ENCODE results near the gene TTC19. TPM values are rescaled to one million over a fixed set of nuclear protein-coding genes. Genes with fewer than 3 reads are reported as not detected.

TTC19 gene
- total and polyA plus RNA-seq, 2 experiments from 2014 or later = 30.3 to 93.5 TPM

DNA sequence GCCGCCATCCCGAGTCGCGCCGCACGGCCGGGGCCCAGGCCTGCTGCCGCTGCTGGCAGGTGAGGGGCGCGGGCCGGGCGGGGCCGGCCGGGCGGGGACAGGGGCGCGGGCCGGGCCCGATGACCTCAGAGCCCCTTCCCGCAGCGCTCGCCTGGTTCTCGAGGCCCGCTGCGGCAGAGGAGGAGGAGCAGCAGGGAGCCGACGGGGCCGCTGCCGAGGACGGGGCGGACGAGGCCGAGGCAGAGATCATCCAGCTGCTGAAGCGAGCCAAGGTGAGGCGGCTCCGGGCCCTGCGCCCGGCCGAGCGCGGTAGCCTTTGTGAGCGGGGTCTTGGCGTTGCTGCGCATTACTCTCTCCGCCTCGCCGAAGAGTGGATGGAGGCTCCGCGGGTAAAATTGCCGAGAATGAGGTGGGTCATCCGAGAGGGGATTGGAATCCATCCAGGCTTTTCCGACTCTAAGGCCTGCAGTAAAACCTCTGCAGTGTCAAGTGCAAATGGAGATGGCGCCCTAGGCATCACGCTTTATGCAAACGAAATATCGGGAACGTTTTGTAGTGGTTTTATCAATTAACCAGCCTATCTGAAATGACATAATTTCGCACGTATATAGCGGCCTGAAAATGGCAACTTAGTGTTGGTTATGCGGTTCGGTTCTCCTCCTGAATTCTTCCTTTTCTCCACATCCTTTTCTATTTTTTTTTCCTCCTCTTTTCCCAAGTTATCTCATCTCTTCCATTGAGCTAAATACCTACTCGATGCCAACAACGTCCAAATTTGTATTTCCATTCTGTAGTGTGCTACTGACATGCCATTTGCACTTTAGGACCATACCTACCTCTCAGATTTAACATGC, 577 bp downstream of the TTC19 start:
- H3K27ac ChIP-seq (ENCODE audit: low read depth) = peak overlapping the region; percentile 88
- Mint-ChIP-seq H3K9me3 (peaks cover 6% of the 10 kb centered on the region), H3K27ac (peak overlapping the region; percentile 79), H3K36me3 (ENCODE audit: low read depth) (peaks cover 52% of the 10 kb centered on the region), H3K4me1 (peaks cover 12% of the 10 kb centered on the region), H3K27me3 (ENCODE audit: insufficient read depth, low read depth, poor library complexity) (peaks cover 4% of the 10 kb centered on the region), H3K4me3 (peak overlapping the region; percentile 93)
- TF ChIP-seq, protein P1, sequence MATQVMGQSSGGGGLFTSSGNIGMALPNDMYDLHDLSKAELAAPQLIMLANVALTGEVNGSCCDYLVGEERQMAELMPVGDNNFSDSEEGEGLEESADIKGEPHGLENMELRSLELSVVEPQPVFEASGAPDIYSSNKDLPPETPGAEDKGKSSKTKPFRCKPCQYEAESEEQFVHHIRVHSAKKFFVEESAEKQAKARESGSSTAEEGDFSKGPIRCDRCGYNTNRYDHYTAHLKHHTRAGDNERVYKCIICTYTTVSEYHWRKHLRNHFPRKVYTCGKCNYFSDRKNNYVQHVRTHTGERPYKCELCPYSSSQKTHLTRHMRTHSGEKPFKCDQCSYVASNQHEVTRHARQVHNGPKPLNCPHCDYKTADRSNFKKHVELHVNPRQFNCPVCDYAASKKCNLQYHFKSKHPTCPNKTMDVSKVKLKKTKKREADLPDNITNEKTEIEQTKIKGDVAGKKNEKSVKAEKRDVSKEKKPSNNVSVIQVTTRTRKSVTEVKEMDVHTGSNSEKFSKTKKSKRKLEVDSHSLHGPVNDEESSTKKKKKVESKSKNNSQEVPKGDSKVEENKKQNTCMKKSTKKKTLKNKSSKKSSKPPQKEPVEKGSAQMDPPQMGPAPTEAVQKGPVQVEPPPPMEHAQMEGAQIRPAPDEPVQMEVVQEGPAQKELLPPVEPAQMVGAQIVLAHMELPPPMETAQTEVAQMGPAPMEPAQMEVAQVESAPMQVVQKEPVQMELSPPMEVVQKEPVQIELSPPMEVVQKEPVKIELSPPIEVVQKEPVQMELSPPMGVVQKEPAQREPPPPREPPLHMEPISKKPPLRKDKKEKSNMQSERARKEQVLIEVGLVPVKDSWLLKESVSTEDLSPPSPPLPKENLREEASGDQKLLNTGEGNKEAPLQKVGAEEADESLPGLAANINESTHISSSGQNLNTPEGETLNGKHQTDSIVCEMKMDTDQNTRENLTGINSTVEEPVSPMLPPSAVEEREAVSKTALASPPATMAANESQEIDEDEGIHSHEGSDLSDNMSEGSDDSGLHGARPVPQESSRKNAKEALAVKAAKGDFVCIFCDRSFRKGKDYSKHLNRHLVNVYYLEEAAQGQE (IDR thresholded peaks at IDR 0.05; ENCODE audit: unreplicated experiment) = no peak
- TF ChIP-seq STAT1 (IDR thresholded peaks at IDR 0.05; ENCODE audit: unreplicated experiment) (no peak), EZH2phosphoT487 (IDR thresholded peaks at IDR 0.05; ENCODE audit: unreplicated experiment) (no peak), CREB1 (CRISPR knock-in tag; IDR thresholded peaks at IDR 0.05; ENCODE audit: low read depth) (no peak), JUNB (IDR thresholded peaks at IDR 0.05; ENCODE audit: unreplicated experiment) (no peak), ZNF331 (CRISPR knock-in tag; IDR thresholded peaks at IDR 0.05; ENCODE audit: low read depth) (no peak), NANOG (IDR thresholded peaks at IDR 0.05; ENCODE audit: borderline replicate concordance) (no peak), EZH2 (IDR thresholded peaks at IDR 0.05; ENCODE audit: low read depth, unreplicated experiment) (no peak)
- TF ChIP-seq, protein P2, sequence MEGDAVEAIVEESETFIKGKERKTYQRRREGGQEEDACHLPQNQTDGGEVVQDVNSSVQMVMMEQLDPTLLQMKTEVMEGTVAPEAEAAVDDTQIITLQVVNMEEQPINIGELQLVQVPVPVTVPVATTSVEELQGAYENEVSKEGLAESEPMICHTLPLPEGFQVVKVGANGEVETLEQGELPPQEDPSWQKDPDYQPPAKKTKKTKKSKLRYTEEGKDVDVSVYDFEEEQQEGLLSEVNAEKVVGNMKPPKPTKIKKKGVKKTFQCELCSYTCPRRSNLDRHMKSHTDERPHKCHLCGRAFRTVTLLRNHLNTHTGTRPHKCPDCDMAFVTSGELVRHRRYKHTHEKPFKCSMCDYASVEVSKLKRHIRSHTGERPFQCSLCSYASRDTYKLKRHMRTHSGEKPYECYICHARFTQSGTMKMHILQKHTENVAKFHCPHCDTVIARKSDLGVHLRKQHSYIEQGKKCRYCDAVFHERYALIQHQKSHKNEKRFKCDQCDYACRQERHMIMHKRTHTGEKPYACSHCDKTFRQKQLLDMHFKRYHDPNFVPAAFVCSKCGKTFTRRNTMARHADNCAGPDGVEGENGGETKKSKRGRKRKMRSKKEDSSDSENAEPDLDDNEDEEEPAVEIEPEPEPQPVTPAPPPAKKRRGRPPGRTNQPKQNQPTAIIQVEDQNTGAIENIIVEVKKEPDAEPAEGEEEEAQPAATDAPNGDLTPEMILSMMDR (conservative IDR thresholded peaks at IDR 0.05; ENCODE audit: low read depth in 2 of 2) = no peak
- TF ChIP-seq, protein P3, sequence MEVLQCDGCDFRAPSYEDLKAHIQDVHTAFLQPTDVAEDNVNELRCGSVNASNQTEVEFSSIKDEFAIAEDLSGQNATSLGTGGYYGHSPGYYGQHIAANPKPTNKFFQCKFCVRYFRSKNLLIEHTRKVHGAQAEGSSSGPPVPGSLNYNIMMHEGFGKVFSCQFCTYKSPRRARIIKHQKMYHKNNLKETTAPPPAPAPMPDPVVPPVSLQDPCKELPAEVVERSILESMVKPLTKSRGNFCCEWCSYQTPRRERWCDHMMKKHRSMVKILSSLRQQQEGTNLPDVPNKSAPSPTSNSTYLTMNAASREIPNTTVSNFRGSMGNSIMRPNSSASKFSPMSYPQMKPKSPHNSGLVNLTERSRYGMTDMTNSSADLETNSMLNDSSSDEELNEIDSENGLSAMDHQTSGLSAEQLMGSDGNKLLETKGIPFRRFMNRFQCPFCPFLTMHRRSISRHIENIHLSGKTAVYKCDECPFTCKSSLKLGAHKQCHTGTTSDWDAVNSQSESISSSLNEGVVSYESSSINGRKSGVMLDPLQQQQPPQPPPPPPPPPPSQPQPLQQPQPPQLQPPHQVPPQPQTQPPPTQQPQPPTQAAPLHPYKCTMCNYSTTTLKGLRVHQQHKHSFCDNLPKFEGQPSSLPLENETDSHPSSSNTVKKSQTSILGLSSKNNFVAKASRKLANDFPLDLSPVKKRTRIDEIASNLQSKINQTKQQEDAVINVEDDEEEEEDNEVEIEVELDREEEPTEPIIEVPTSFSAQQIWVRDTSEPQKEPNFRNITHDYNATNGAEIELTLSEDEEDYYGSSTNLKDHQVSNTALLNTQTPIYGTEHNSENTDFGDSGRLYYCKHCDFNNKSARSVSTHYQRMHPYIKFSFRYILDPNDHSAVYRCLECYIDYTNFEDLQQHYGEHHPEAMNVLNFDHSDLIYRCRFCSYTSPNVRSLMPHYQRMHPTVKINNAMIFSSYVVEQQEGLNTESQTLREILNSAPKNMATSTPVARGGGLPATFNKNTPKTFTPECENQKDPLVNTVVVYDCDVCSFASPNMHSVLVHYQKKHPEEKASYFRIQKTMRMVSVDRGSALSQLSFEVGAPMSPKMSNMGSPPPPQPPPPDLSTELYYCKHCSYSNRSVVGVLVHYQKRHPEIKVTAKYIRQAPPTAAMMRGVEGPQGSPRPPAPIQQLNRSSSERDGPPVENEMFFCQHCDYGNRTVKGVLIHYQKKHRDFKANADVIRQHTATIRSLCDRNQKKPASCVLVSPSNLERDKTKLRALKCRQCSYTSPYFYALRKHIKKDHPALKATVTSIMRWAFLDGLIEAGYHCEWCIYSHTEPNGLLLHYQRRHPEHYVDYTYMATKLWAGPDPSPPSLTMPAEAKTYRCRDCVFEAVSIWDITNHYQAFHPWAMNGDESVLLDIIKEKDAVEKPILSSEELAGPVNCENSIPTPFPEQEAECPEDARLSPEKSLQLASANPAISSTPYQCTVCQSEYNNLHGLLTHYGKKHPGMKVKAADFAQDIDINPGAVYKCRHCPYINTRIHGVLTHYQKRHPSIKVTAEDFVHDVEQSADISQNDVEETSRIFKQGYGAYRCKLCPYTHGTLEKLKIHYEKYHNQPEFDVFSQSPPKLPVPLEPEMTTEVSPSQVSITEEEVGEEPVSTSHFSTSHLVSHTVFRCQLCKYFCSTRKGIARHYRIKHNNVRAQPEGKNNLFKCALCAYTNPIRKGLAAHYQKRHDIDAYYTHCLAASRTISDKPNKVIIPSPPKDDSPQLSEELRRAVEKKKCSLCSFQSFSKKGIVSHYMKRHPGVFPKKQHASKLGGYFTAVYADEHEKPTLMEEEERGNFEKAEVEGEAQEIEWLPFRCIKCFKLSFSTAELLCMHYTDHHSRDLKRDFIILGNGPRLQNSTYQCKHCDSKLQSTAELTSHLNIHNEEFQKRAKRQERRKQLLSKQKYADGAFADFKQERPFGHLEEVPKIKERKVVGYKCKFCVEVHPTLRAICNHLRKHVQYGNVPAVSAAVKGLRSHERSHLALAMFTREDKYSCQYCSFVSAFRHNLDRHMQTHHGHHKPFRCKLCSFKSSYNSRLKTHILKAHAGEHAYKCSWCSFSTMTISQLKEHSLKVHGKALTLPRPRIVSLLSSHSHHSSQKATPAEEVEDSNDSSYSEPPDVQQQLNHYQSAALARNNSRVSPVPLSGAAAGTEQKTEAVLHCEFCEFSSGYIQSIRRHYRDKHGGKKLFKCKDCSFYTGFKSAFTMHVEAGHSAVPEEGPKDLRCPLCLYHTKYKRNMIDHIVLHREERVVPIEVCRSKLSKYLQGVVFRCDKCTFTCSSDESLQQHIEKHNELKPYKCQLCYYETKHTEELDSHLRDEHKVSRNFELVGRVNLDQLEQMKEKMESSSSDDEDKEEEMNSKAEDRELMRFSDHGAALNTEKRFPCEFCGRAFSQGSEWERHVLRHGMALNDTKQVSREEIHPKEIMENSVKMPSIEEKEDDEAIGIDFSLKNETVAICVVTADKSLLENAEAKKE (CRISPR knock-in tag; IDR thresholded peaks at IDR 0.05) = no peak
- TF ChIP-seq, protein P4, sequence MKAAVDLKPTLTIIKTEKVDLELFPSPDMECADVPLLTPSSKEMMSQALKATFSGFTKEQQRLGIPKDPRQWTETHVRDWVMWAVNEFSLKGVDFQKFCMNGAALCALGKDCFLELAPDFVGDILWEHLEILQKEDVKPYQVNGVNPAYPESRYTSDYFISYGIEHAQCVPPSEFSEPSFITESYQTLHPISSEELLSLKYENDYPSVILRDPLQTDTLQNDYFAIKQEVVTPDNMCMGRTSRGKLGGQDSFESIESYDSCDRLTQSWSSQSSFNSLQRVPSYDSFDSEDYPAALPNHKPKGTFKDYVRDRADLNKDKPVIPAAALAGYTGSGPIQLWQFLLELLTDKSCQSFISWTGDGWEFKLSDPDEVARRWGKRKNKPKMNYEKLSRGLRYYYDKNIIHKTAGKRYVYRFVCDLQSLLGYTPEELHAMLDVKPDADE (IDR thresholded peaks at IDR 0.05) = no peak
- H4K20me1 ChIP-seq (replicated peaks; ENCODE audit: insufficient read depth) = peaks cover 22% of the 10 kb centered on the region
- peak; percentile 66 for ATAC-seq
- H3K4me2 ChIP-seq = peak overlapping the region; percentile 98
- no peaks in the 10 kb centered on the region for H3K9me2 ChIP-seq (ENCODE audit: insufficient read depth)
- H3K79me2 ChIP-seq (replicated peaks; ENCODE audit: insufficient read depth) = peaks cover 39% of the 10 kb centered on the region
- peaks cover 12% of the 10 kb centered on the region for H3K4me1 ChIP-seq (ENCODE audit: insufficient read depth)
- H3K4me3 ChIP-seq = peak overlapping the region; percentile 91
- H3K36me3 ChIP-seq (ENCODE audit: insufficient read depth) = peaks cover 39% of the 10 kb centered on the region
- H2AFZ ChIP-seq = peak overlapping the region; percentile 80; the same call in 1 of the 2 replicates
- DNase-seq (ENCODE audit: low spot score) = peak; percentile 73
- no peaks in the 10 kb centered on the region for H3K27me3 ChIP-seq (ENCODE audit: insufficient read depth)
- H3F3A ChIP-seq (replicated peaks; ENCODE audit: low read depth) = no peaks in the 10 kb centered on the region; the same call in 1 of the 2 replicates
